HCT116 (cell line): ENCODE measurements around the gene AGBL3. TPM values are rescaled to one million over a fixed set of nuclear protein-coding genes. Genes with fewer than 3 reads are reported as not detected.

Experiments
- ATAC-seq: fragments of 200-7000 bp; cut with Tn5 transposase; 2 replicates; pipeline ENCODE4 v1.9.1; 2020; ENCODE audit warnings: mild to moderate bottlenecking, moderate library complexity
- BruUV-seq: library from RNA; stranded (reverse); fragments of 400-500 nt; replicated peaks from 2 replicates; lab custom pipeline; 2021; lab: Mats Ljungman, UMichigan
- CTCF ChIA-PET: fragments of 300-600 bp; sonication (Branson Sonifier 250); formaldehyde crosslinking; loops from one replicate; lab custom pipeline; 2021; ENCODE audit warnings: antibody characterized with exemption; lab: Charles Lee
- POLR2A ChIA-PET: fragments of 300-600, 350-600 bp; sonication (Branson Sonifier 250); formaldehyde crosslinking; loops from one replicate; lab custom pipeline; 2021; ENCODE audit warnings: antibody characterized with exemption; lab: Charles Lee
- RAD21 ChIA-PET, 2 experiments: fragments of 300-600 bp; sonication (Branson Sonifier 250); formaldehyde crosslinking; loops; one replicate each; lab custom pipeline; 2023; ENCODE audit warnings: low total read pairs in 2 of 2; ENCODE audit not compliant: uncharacterized antibody in 2 of 2, unreplicated experiment in 2 of 2, low non-redundant PET in 1 of 2; lab: Charles Lee
- DNase-seq: peaks from one replicate; pipeline ENCODE4 v3.0.0-alpha.2; 2010; ENCODE audit warnings: low read depth, low spot score
- H2AFZ ChIP-seq: fragments of 200-600 bp; shearing (Covaris generic), sonication (generic); 2 replicates; pipeline ENCODE4 v1.6.1; 2017; ENCODE audit warnings: low read depth, mixed run types, mixed read lengths, antibody characterized with exemption, low read length; ENCODE audit not compliant: poor library complexity, severe bottlenecking
- H3K27ac ChIP-seq: 2 replicates; pipeline ENCODE4 v1.5.1; 2012; ENCODE audit warnings: low read depth, low read length
- H3K27me3 ChIP-seq: fragments of 200-600 bp; sonication (generic); 2 replicates; pipeline ENCODE4 v1.6.1; 2016; ENCODE audit warnings: mixed run types, low read length, mixed read lengths; ENCODE audit not compliant: insufficient read depth
- H3K36me3 ChIP-seq, 2 experiments: fragments of 200-500 bp in 1 of 2; fragments of 200-600 bp in 1 of 2; sonication (Bioruptor generic) in 1 of 2; sonication (generic) in 1 of 2; 2 replicates each; pipeline versions ENCODE4 v1.5.1 to v1.6.1; 2014 to 2016; ENCODE audit warnings: low read length in 2 of 2, inconsistent platforms in 1 of 2, mixed read lengths in 1 of 2, mixed run types in 1 of 2; ENCODE audit not compliant: insufficient read depth in 2 of 2, control insufficient read depth in 1 of 2
- H3K4me1 ChIP-seq, 2 experiments: fragments of 200-600 bp in 1 of 2; sonication (generic) in 1 of 2; 2 replicates each; pipeline versions ENCODE4 v1.5.1 to v1.6.1; 2012 to 2017; ENCODE audit warnings: low read length in 2 of 2, inconsistent platforms in 1 of 2, mild to moderate bottlenecking in 1 of 2, mixed read lengths in 1 of 2, mixed run types in 1 of 2, moderate library complexity in 1 of 2; ENCODE audit not compliant: insufficient read depth in 2 of 2, control insufficient read depth in 1 of 2
- H3K4me2 ChIP-seq: fragments of 200-600 bp; sonication (generic); 2 replicates; pipeline ENCODE4 v1.6.1; 2017; ENCODE audit warnings: mixed run types, low read length, mixed read lengths
- H3K4me3 ChIP-seq, 2 experiments: fragments of 200-600 bp in 1 of 2; sonication (generic) in 1 of 2; replicated peaks in 1 of 2; 2 replicates each; pipeline ENCODE4 v1.5.1; 2011 to 2016; ENCODE audit warnings: low read length in 2 of 2, control low read depth in 1 of 2, low read depth in 1 of 2, mild to moderate bottlenecking in 1 of 2, mixed read lengths in 1 of 2, mixed run types in 1 of 2
- H3K79me2 ChIP-seq: fragments of 200-600 bp; sonication (generic); 2 replicates; pipeline ENCODE4 v1.6.1; 2017; ENCODE audit warnings: mild to moderate bottlenecking, mixed run types, low read length, moderate library complexity, mixed read lengths; ENCODE audit not compliant: insufficient read depth
- H3K9ac ChIP-seq: fragments of 200-600 bp; sonication (generic); 2 replicates; pipeline ENCODE4 v1.6.1; 2016; ENCODE audit warnings: low read length, mixed read lengths
- H3K9me2 ChIP-seq: fragments of 200-600 bp; sonication (generic), shearing (Covaris generic); 2 replicates; pipeline ENCODE4 v1.6.1; 2017; ENCODE audit warnings: mixed run types, mild to moderate bottlenecking, moderate library complexity; ENCODE audit not compliant: insufficient read depth
- H3K9me3 ChIP-seq, 2 experiments: fragments of 200-500 bp in 1 of 2; fragments of 200-600 bp in 1 of 2; sonication (Bioruptor generic) in 1 of 2; sonication (generic) in 1 of 2; 2 replicates each; pipeline ENCODE4 v1.6.1; 2014 to 2017; ENCODE audit warnings: low read length in 2 of 2, mixed read lengths in 2 of 2, inconsistent platforms in 1 of 2, low read depth in 1 of 2, mild to moderate bottlenecking in 1 of 2, mixed run types in 1 of 2, moderate library complexity in 1 of 2; ENCODE audit not compliant: control insufficient read depth in 1 of 2, insufficient read depth in 1 of 2
- H4K20me1 ChIP-seq: fragments of 200-600 bp; sonication (generic), shearing (Covaris generic); 2 replicates; pipeline ENCODE4 v1.6.1; 2017; ENCODE audit warnings: mixed run types, mild to moderate bottlenecking, moderate library complexity; ENCODE audit not compliant: insufficient read depth
- CBX3 ChIP-seq: IDR thresholded peaks from 2 replicates; pipeline ENCODE4 v1.6.1; 2012; ENCODE audit warnings: low read depth
- EGR1 ChIP-seq: IDR thresholded peaks from 2 replicates; pipeline ENCODE4 v1.6.1; 2012; ENCODE audit warnings: low read depth
- MAX ChIP-seq: IDR thresholded peaks from 2 replicates; pipeline ENCODE4 v1.6.1; 2012
- POLR2AphosphoS5 ChIP-seq: IDR thresholded peaks from 2 replicates; pipeline ENCODE4 v1.6.1; 2011; ENCODE audit warnings: mild to moderate bottlenecking, low read depth, low read length, moderate library complexity
- RAD21 ChIP-seq: IDR thresholded peaks from 2 replicates; pipeline ENCODE4 v1.6.1; 2012; ENCODE audit warnings: low read depth, mild to moderate bottlenecking
- SIN3A ChIP-seq: IDR thresholded peaks from 2 replicates; pipeline ENCODE4 v1.6.1; 2012; ENCODE audit warnings: low read depth
- SP1 ChIP-seq: IDR thresholded peaks from 2 replicates; pipeline ENCODE4 v1.6.1; 2012; ENCODE audit warnings: low read depth
- SRF ChIP-seq: IDR thresholded peaks from 2 replicates; pipeline ENCODE4 v1.6.1; 2012; ENCODE audit warnings: low read depth
- ZFX ChIP-seq: fragments of 450-650 bp; IDR thresholded peaks from 2 replicates; pipeline ENCODE4 v1.6.1; 2017
- ZNF274 ChIP-seq: fragments of 200-500 bp; sonication (Bioruptor generic); IDR thresholded peaks from 2 replicates; pipeline ENCODE4 v1.6.1; 2014; ENCODE audit warnings: mild to moderate bottlenecking, low read depth, low read length, inconsistent platforms
- intact Hi-C: fragments of 100-400 bp; cut with micrococcal nuclease; formaldehyde crosslinking; loops from 2 replicates; pipeline ENCODE4 v1.10.0; 2022
- total RNA-seq: library from RNA; stranded (reverse); gene quantifications from one replicate; pipeline ENCODE4 v1.2.1, GENCODE V29; 2021; ENCODE audit not compliant: unreplicated experiment
- TF ChIP-seq, protein P1 (sequence below): IDR thresholded peaks from 2 replicates; pipeline ENCODE4 v1.6.1; 2012

The AGBL3 gene
- total RNA-seq, 1 experiment from 2014 or later = 1.9 TPM

DNA sequence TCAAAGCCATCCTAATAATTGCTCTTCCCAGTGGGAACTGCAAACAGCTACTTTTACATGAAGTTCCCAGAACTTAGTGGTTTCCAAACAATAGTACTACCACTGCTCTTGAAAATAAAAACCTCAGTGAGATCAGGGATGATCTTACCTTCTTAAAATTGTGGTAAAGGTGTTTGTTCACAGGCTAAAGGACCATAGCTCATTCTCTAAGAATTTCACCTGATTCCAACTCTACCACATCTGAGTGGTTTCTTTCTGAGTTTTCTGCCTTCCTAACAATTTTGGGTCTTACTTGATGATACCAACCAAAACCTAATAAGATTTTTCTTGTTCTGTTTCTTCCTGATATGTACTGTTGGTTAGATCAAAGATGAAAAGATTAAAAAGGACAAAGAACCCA is 45.6 kb upstream of the AGBL3 start:
- POLR2A ChIA-PET = no interaction called here
- CTCF ChIA-PET = interaction anchor here (1.5 kb wide), 1 partner anchor 308 kb away, joined by 5 read pairs; no protein-coding TSS in a partner anchor
- H3K4me2 ChIP-seq = no peak overlapping the region

DNA sequence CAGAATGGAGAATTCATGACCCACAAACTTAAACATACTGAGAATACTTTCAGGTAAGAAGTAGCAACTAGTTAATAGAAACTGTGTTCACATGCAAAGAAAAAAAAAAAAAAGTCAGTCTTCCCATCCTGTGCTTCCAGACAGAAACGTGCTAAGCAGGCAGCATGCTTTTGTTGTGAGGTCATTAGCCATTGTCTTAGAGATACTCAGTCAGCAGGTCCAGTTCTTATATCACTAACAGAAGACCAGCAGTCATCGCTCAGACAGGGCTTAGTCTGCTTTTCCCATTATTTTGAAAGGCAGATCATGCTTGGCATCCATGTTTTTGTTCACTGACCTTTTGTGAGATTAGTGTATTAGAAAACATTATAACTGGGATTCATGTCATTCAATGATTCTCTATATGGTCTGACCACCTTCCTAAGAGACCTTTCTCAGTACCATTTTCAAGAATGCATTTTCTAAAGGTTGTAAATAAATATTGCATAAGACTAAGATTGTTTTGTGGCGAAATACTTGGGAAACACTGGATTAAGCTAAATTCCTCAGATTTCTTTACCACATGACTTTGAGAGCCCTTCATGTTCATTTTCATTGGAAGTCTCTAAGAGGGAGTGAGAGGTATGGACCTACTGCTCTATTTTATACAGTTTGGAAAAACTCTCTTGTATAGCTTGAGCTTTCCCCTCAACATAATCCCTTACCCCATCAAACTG is 45.0 kb upstream of the AGBL3 start:
- RAD21 ChIA-PET = no interaction called here
- BruUV-seq = no TSS peak
- ATAC-seq = no peak

More for the DNA sequence above, 45.6 kb upstream of the AGBL3 start:
- Histone ChIP-seq H4K20me1 (no peaks in the 10 kb centered on the region), H3K36me3 (peaks cover 2 to 8% of the 10 kb centered on the region in 2 experiments; a peak in 2 of 4 replicates), H3K79me2 (no peaks in the 10 kb centered on the region), H3K4me3 (no peak overlapping the region), H3K9me2 (no peaks in the 10 kb centered on the region), H3K4me1 (no peaks in the 10 kb centered on the region), H3K27ac (no peak overlapping the region), H3K9ac (no peak overlapping the region), H3K9me3 (no peaks in the 10 kb centered on the region), H3K27me3 (no peaks in the 10 kb centered on the region), H2AFZ (no peak overlapping the region)
- RAD21 ChIA-PET = no interaction called here
- DNase-seq = no peak
- ATAC-seq = no peak
- intact Hi-C loops = loop anchor here (5.0 to 10.0 kb wide), 2 partner anchors 63 to 506 kb away; no protein-coding TSS in a partner anchor
- no TSS peak for BruUV-seq
- TF ChIP-seq EGR1 (no peak), ZNF274 (no peak), POLR2AphosphoS5 (no peak), MAX (no peak), SIN3A (no peak), RAD21 (no peak), ZFX (no peak), SRF (no peak), CBX3 (no peak), SP1 (no peak)

More for the DNA sequence above, 45.0 kb upstream of the AGBL3 start:
- H3K9ac ChIP-seq = no peak overlapping the region
- no peaks in the 10 kb centered on the region for H3K9me3 ChIP-seq
- TF ChIP-seq SP1 (no peak), MAX (no peak), SIN3A (no peak)
- TF ChIP-seq, protein P1, sequence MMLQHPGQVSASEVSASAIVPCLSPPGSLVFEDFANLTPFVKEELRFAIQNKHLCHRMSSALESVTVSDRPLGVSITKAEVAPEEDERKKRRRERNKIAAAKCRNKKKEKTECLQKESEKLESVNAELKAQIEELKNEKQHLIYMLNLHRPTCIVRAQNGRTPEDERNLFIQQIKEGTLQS = no peak
- ChIA-PET CTCF (interaction anchor here (1.5 to 2.3 kb wide), 3 partner anchors 185 to 309 kb away, joined by 4 to 11 read pairs (median 5); no protein-coding TSS in a partner anchor), POLR2A (no interaction called here)
- H2AFZ ChIP-seq = no peak overlapping the region
- intact Hi-C loops = loop anchor here (5.0 to 10.0 kb wide), 2 partner anchors 64 to 507 kb away; no protein-coding TSS in a partner anchor
- H3K36me3 ChIP-seq = peaks cover 2 to 4% of the 10 kb centered on the region in 2 experiments; a peak in 2 of 4 replicates
- H3K9me2 ChIP-seq = no peaks in the 10 kb centered on the region
- no peaks in the 10 kb centered on the region for H4K20me1 ChIP-seq
- H3K79me2 ChIP-seq = no peaks in the 10 kb centered on the region
- H3K4me2 ChIP-seq = no peak overlapping the region
- DNase-seq = no peak
- no peak overlapping the region for H3K4me3 ChIP-seq
- no peaks in the 10 kb centered on the region for H3K27me3 ChIP-seq
- H3K27ac ChIP-seq = no peak overlapping the region
- no peaks in the 10 kb centered on the region for H3K4me1 ChIP-seq
